Activated naive CD4-positive, alpha-beta T cell treated with anti-CD3 and anti-CD28 coated beads for 36 hours (primary cell): ENCODE measurements around the gene GNG7. TPM values are rescaled to one million over a fixed set of nuclear protein-coding genes. Genes with fewer than 3 reads are reported as not detected.
A peak's percentile ranks its signal among the peaks of the same experiment; 100 is the strongest.
"Not testable (repeated sequence)": the region's sequence is repeated elsewhere in the genome, so short reads cannot be mapped to it uniquely, and the experiment has no call there.

Experiments used
- CTCF ChIA-PET: fragments of 350-600 bp; sonication (Branson Sonifier 250); formaldehyde crosslinking; loops from one replicate; lab custom pipeline; 2021; ENCODE audit warnings: antibody characterized with exemption; lab: Charles Lee
- DNase-seq: peaks from one replicate; pipeline ENCODE4 v3.0.0-alpha.2; 2020
- H3K27ac Mint-ChIP-seq: one replicate; pipeline ENCODE4 v1.8.0; 2021; ENCODE audit warnings: mild to moderate bottlenecking, mixed read lengths
- H3K27me3 Mint-ChIP-seq: one replicate; pipeline ENCODE4 v1.8.0; 2021; ENCODE audit warnings: low read depth, mixed read lengths
- H3K36me3 Mint-ChIP-seq: one replicate; pipeline ENCODE4 v1.8.0; 2021; ENCODE audit warnings: low read depth, mixed read lengths
- H3K4me1 Mint-ChIP-seq: one replicate; pipeline ENCODE4 v1.8.0; 2021; ENCODE audit warnings: low read depth, mixed read lengths
- H3K4me3 Mint-ChIP-seq: one replicate; pipeline ENCODE4 v1.8.0; 2021; ENCODE audit warnings: mild to moderate bottlenecking, moderate library complexity, mixed read lengths
- H3K9me3 Mint-ChIP-seq: one replicate; pipeline ENCODE4 v1.8.0; 2021; ENCODE audit warnings: mixed read lengths
- intact Hi-C: fragments of 100-400 bp; cut with micrococcal nuclease; formaldehyde crosslinking; loops from one replicate; pipeline ENCODE4 v1.15.1; 2023
- total RNA-seq, 2 experiments: library from RNA; stranded (reverse); gene quantifications; one replicate each; pipeline ENCODE4 v1.2.3, GENCODE V29; 2021

Gene GNG7
- total RNA-seq, 2 experiments from 2014 or later: 0.74 to 1.1 TPM

GRCh38 chr19:2477141-2477710 lies 225.3 kb downstream of the GNG7 start:
- no peak for DNase-seq
- CTCF ChIA-PET: interaction anchor here (0.6 to 4.2 kb wide), 13 partner anchors 11 to 618 kb away, joined by 3 to 66 read pairs (median 4); no protein-coding TSS in a partner anchor
- peaks cover 5% of the 10 kb centered on the region for H3K9me3 Mint-ChIP-seq
- peak overlapping the region; percentile 97 for H3K27ac Mint-ChIP-seq
- peaks cover 28% of the 10 kb centered on the region for H3K36me3 Mint-ChIP-seq
- no peaks in the 10 kb centered on the region for H3K27me3 Mint-ChIP-seq
- peak overlapping the region; percentile 99 for H3K4me3 Mint-ChIP-seq
- intact Hi-C loops: loop anchor here (2.0 to 10.0 kb wide), 2 partner anchors 20 to 308 kb away; partner anchors contain the start of genes LMNB2, SGTA and THOP1
- H3K4me1 Mint-ChIP-seq: peaks cover 22% of the 10 kb centered on the region

- Mint-ChIP-seq H3K9me3 (peaks cover 2% of the 10 kb centered on the region), H3K27me3 (no peaks in the 10 kb centered on the region), H3K27ac (peak overlapping the region; percentile 97), H3K4me3 (peak overlapping the region; percentile 99), H3K36me3 (peaks cover 28% of the 10 kb centered on the region), H3K4me1 (peaks cover 22% of the 10 kb centered on the region)
- peak; percentile 85 for DNase-seq
- intact Hi-C loops: loop anchor here (1.0 to 10.0 kb wide), 5 partner anchors 20 to 308 kb away; partner anchors contain the start of genes LMNB2, SGTA and THOP1
- CTCF ChIA-PET: interaction anchor here (0.6 to 4.2 kb wide), 14 partner anchors 11 to 619 kb away, joined by 3 to 66 read pairs (median 4); no protein-coding TSS in a partner anchor
Measured at GRCh38 chr19:2476451-2477140, 225.9 kb downstream of the GNG7 start.

GRCh38 chr19:2475702-2476450 lies 226.6 kb downstream of the GNG7 start, which contains the start of gene GADD45B:
TSS of gene GADD45B (plus strand) at chr19:2476127. CDS start at chr19:2476359, 232 bp downstream.
- H3K9me3 Mint-ChIP-seq: no peaks in the 10 kb centered on the region
- peak within 1 kb of the TSS; percentile 97 for H3K27ac Mint-ChIP-seq
- H3K27me3 Mint-ChIP-seq: no peaks in the 10 kb centered on the region
- H3K4me3 Mint-ChIP-seq: peak within 1 kb of the TSS; percentile 99
- intact Hi-C loops: loop anchor here (1.0 to 10.0 kb wide), 8 partner anchors 19 to 309 kb away; partner anchors contain the start of genes LMNB2, SGTA and THOP1
- H3K36me3 Mint-ChIP-seq: peaks cover 28% of the 10 kb centered on the region
- CTCF ChIA-PET: interaction anchor here (0.6 to 4.2 kb wide), 12 partner anchors 11 to 161 kb away, joined by 3 to 66 read pairs (median 6); no protein-coding TSS in a partner anchor
- peaks cover 22% of the 10 kb centered on the region for H3K4me1 Mint-ChIP-seq
- DNase-seq: peak; percentile 98

- DNase-seq: peak; percentile 90
- Mint-ChIP-seq H3K27ac (peak overlapping the region; percentile 81), H3K36me3 (peaks cover 28% of the 10 kb centered on the region), H3K4me1 (peaks cover 22% of the 10 kb centered on the region), H3K4me3 (peak overlapping the region; percentile 99), H3K9me3 (no peaks in the 10 kb centered on the region), H3K27me3 (no peaks in the 10 kb centered on the region)
- CTCF ChIA-PET: interaction anchor here (1.0 to 4.2 kb wide), 7 partner anchors 10 to 162 kb away, joined by 4 to 66 read pairs (median 7); no protein-coding TSS in a partner anchor
- intact Hi-C loops: loop anchor here (1.0 to 10.0 kb wide), 4 partner anchors 68 to 310 kb away; partner anchors contain the start of genes SGTA and THOP1
Measured at GRCh38 chr19:2475018-2475701, 227.3 kb downstream of the GNG7 start.

- Mint-ChIP-seq H3K9me3 (no peaks in the 10 kb centered on the region), H3K36me3 (peaks cover 28% of the 10 kb centered on the region), H3K4me3 (peak overlapping the region; percentile 99), H3K4me1 (peaks cover 20% of the 10 kb centered on the region), H3K27ac (peak overlapping the region; percentile 75), H3K27me3 (no peaks in the 10 kb centered on the region)
- DNase-seq: peak; percentile 87
- intact Hi-C loops: loop anchor here (1.0 to 10.0 kb wide), 7 partner anchors 69 to 310 kb away; partner anchors contain the start of genes SGTA and THOP1
- CTCF ChIA-PET: interaction anchor here (0.8 to 4.2 kb wide), 13 partner anchors 78 to 165 kb away, joined by 3 to 66 read pairs (median 4); no protein-coding TSS in a partner anchor
Measured at GRCh38 chr19:2474232-2475017, 228.1 kb downstream of the GNG7 start.

GRCh38 chr19:2469915-2470200 lies 232.6 kb downstream of the GNG7 start:
- H3K9me3 Mint-ChIP-seq, H3K4me3 Mint-ChIP-seq, H3K36me3 Mint-ChIP-seq, H3K27me3 Mint-ChIP-seq, DNase-seq: not testable (repeated sequence)
- Mint-ChIP-seq H3K4me1 (peaks cover 12% of the 10 kb centered on the region), H3K27ac (peak overlapping the region; percentile 61)
- CTCF ChIA-PET: interaction anchor here (1.3 to 2.8 kb wide), 4 partner anchors 141 to 178 kb away, joined by 4 to 17 read pairs (median 6); no protein-coding TSS in a partner anchor
- intact Hi-C loops: loop anchor here (10.0 kb wide), 1 partner anchor 315 kb away; the partner anchor contains the start of genes SGTA and THOP1

- CTCF ChIA-PET: interaction anchor here (0.7 to 2.8 kb wide), 7 partner anchors 142 to 270 kb away, joined by 3 to 17 read pairs (median 6); partner anchors contain the start of gene SLC39A3
- H3K4me3 Mint-ChIP-seq: no peak overlapping the region
- no peaks in the 10 kb centered on the region for H3K27me3 Mint-ChIP-seq
- no peaks in the 10 kb centered on the region for H3K36me3 Mint-ChIP-seq
- peak; percentile 83 for DNase-seq
- peaks cover 11% of the 10 kb centered on the region for H3K4me1 Mint-ChIP-seq
- H3K9me3 Mint-ChIP-seq: no peaks in the 10 kb centered on the region
- intact Hi-C loops: no loop called here
- H3K27ac Mint-ChIP-seq: peak overlapping the region; percentile 61
Measured at GRCh38 chr19:2469102-2469914, 233.2 kb downstream of the GNG7 start.

GRCh38 chr19:2468596-2468995 lies 233.9 kb downstream of the GNG7 start:
- no peaks in the 10 kb centered on the region for H3K36me3 Mint-ChIP-seq
- no peaks in the 10 kb centered on the region for H3K27me3 Mint-ChIP-seq
- H3K27ac Mint-ChIP-seq: no peak overlapping the region
- CTCF ChIA-PET: interaction anchor here (1.2 to 2.0 kb wide), 4 partner anchors 143 to 168 kb away, joined by 3 to 6 read pairs (median 6); no protein-coding TSS in a partner anchor
- H3K4me3 Mint-ChIP-seq: no peak overlapping the region
- intact Hi-C loops: no loop called here
- DNase-seq: no peak
- H3K4me1 Mint-ChIP-seq: peaks cover 11% of the 10 kb centered on the region
- no peaks in the 10 kb centered on the region for H3K9me3 Mint-ChIP-seq

- CTCF ChIA-PET: interaction anchor here (0.6 to 1.5 kb wide), 3 partner anchors 12 to 149 kb away, joined by 3 to 7 read pairs (median 3); partner anchors contain the start of gene GADD45B
- Mint-ChIP-seq H3K9me3 (no peaks in the 10 kb centered on the region), H3K27me3 (peaks cover 2% of the 10 kb centered on the region), H3K27ac (no peak overlapping the region), H3K36me3 (no peaks in the 10 kb centered on the region), H3K4me3 (no peak overlapping the region), H3K4me1 (peaks cover 11% of the 10 kb centered on the region)
- DNase-seq: no peak
- intact Hi-C loops: loop anchor here (5.0 kb wide), 1 partner anchor 302 kb away; the partner anchor contains the start of gene DOT1L
Measured at GRCh38 chr19:2464389-2464788, 238.1 kb downstream of the GNG7 start.

- not testable (repeated sequence) for H3K36me3 Mint-ChIP-seq, H3K9me3 Mint-ChIP-seq, H3K4me1 Mint-ChIP-seq, DNase-seq, H3K27ac Mint-ChIP-seq, H3K27me3 Mint-ChIP-seq
- H3K4me3 Mint-ChIP-seq: peak overlapping the region; percentile 45
- CTCF ChIA-PET: interaction anchor here (0.6 to 1.5 kb wide), 2 partner anchors 147 to 150 kb away, joined by 3 read pairs; no protein-coding TSS in a partner anchor
- intact Hi-C loops: loop anchor here (5.0 kb wide), 1 partner anchor 301 kb away; the partner anchor contains the start of gene DOT1L
Measured at GRCh38 chr19:2463694-2464093, 238.8 kb downstream of the GNG7 start.
